Measurements from ENCODE around the gene SNIP1.
A peak's percentile ranks its signal among the peaks of the same experiment; 100 is the strongest.
"Not testable (repeated sequence)": the region's sequence is repeated elsewhere in the genome, so short reads cannot be mapped to it uniquely, and the experiment has no call there.

SNIP1 gene

DNA sequence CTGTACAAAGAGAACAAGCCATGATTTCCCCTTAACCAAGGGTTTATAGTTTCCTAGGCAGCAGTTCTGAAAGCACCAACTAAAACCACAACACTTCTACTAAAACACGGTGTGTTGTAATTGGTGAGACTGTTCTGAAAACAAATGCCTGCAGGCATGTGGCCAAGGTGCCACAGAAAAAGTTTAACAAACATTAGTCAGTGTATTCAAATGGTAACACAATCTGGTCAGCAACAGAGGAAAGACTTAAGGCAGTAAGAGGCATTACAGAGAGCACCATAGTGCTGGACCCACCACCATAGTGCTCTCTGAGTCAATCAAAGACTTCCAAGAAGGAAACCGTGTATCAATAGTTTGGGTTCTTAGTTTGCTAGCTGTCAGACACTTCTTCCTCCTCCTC is 16.7 kb downstream of the SNIP1 start:
- TF ChIP-seq, protein P1, sequence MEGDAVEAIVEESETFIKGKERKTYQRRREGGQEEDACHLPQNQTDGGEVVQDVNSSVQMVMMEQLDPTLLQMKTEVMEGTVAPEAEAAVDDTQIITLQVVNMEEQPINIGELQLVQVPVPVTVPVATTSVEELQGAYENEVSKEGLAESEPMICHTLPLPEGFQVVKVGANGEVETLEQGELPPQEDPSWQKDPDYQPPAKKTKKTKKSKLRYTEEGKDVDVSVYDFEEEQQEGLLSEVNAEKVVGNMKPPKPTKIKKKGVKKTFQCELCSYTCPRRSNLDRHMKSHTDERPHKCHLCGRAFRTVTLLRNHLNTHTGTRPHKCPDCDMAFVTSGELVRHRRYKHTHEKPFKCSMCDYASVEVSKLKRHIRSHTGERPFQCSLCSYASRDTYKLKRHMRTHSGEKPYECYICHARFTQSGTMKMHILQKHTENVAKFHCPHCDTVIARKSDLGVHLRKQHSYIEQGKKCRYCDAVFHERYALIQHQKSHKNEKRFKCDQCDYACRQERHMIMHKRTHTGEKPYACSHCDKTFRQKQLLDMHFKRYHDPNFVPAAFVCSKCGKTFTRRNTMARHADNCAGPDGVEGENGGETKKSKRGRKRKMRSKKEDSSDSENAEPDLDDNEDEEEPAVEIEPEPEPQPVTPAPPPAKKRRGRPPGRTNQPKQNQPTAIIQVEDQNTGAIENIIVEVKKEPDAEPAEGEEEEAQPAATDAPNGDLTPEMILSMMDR (IDR thresholded peaks at IDR 0.05): no peak

GRCh38 chr1:37533317-37534093 is 20.6 kb downstream of the SNIP1 start:
- peak overlapping the region in 1 of 2 donors; percentile 42 for H3K27ac ChIP-seq
- TF ChIP-seq, protein P1 (IDR thresholded peaks at IDR 0.05): no peak
- no peak overlapping the region for H3K4me3 ChIP-seq
- DNase-seq (ENCODE audit: low spot score): no peak

More for the DNA sequence above, 16.7 kb downstream of the SNIP1 start:
- no peak overlapping the region for H3K4me3 ChIP-seq
- H3K27ac ChIP-seq: no peak overlapping the region
- DNase-seq (ENCODE audit: low spot score): no peak

DNA sequence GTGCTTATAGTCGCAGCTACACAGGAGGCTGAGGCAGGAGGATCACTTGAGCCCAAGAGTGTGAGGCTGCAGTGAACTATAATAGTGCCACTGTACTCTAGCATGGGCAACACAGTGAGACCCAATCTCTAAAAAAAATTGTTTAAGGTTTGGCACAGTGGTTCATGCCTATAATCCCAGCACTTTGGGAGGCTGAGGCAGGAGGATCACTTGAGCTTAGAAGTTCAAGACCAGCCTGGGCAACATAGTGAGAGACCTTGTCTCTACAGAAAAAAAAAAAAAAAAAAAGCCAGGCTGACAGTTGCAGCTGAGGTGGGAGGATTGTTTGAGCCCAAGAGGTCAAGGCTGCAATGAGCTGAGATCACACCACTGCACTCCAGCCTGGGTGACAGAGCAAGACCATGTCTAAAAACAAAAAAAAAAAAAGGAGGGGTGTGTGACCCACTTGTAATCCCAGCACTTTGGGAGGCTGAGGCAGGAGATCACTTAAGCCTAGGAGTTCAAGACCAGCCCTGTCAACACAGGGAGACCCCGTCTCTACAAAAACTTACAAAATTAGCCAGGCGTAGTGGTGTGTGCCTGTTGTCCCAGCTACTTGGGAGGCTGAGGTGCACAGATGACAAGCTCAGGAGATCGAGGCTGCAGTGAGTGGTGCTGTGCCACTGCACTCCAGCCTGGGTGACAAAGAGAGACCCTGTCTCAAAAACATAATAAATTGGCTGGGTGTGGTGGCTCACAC is 21.5 kb downstream of the SNIP1 start:
- not testable (repeated sequence) for DNase-seq (ENCODE audit: low spot score); H3K4me3 ChIP-seq; H3K27ac ChIP-seq

DNA sequence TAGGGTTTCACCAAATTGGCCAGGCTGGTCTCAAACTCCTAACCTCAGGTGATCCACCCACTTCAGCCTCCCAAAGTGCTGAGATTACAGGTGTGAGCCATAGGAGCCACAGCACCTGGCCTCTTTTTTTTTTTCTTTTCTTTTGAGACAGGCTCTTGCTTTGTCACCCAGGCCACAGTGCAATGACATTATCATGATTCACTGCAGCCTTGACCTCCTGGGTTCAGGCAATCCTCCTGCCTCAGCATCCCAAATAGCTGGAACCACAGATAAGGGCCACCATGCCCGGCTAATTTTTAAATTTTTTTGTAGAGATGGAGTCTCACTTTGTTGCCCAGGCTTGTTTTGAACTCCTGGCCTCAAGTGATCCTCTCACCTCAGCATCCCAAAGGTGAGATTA is 24.2 kb downstream of the SNIP1 start:
- H3K4me3 ChIP-seq; H3K27ac ChIP-seq; DNase-seq (ENCODE audit: low spot score): not testable (repeated sequence)

- TF ChIP-seq, protein P1 (IDR thresholded peaks at IDR 0.05): no peak
- DNase-seq (ENCODE audit: low spot score): no peak
- no peak overlapping the region for H3K27ac ChIP-seq
- H3K4me3 ChIP-seq: no peak overlapping the region
Observed at GRCh38 chr1:37519613-37520012, 34.5 kb downstream of the SNIP1 start.

DNA sequence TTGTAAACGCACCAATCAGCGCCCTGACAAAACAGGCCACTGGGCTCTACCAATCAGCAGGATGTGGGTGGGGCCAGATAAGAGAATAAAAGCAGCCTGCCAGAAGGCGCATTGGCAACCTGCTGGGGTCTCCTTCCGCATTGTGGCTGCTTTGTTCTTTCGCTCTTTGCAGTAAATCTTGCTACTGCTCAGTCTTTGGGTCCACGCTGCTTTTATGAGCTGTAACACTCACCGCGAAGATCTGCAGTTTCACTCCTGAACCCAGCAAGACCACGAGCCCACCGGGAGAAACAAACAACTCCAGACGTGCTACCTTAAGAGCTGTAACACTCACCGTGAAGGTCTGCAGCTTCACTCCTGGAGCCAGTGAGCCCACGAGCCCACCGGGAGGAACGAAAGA is 35.2 kb downstream of the SNIP1 start:
- not testable (repeated sequence) for H3K4me3 ChIP-seq; DNase-seq (ENCODE audit: low spot score); H3K27ac ChIP-seq

DNA sequence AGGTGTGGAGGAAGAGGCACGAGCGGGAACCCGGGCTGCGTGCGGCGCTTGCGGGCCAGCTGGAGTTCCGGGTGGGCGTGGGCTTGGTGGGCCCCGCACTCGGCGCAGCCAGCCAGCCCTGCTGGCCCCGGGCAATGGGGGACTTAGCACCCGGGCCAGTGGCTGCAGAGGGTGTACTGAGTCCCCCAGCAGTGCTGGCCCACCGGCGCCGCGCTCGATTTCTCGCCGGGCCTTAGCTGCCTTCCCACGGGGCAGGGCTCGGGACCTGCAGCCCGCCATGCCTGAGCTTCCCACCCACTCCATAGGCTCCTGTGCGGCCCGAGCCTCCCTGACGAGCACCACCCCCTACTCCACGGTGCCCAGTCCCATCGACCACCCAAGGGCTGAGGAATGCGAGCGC is 35.9 kb downstream of the SNIP1 start:
- DNase-seq (ENCODE audit: low spot score); H3K27ac ChIP-seq; H3K4me3 ChIP-seq: not testable (repeated sequence)

DNA sequence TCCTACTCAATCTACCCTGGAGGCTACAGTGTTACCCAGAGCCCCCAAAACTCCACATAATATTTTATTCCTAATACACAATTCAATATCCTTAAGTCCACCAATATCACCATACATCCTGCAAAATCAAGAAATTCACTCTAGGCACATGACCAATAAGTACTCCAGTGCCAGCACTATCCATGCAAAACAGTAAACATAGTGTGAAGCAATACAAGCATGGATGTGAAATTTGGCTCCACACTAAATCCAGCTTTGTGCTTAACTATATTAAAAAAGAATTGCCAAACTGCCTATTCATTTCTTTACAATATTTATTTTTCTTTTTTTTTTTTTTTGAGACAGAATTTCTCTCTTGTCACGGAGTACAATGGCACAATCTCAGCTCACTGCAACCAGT is 36.5 kb downstream of the SNIP1 start:
- Histone ChIP-seq H3K27ac (no peak overlapping the region), H3K4me3 (no peak overlapping the region)
- TF ChIP-seq, protein P1 (IDR thresholded peaks at IDR 0.05): no peak
- no peak for DNase-seq (ENCODE audit: low spot score)

All from coronary artery (tissue), 2 donors.